Mesenchymal stem cell (in vitro differentiated cells and primary cell): Measurements from ENCODE around the gene TMEM179.

Experiments
- DNase-seq: peaks from one replicate; pipeline ENCODE4 v3.0.0-alpha.2; 2013
- H2AFZ ChIP-seq: one replicate; pipeline ENCODE4 v1.6.1; 2013; ENCODE audit warnings: low read depth, mild to moderate bottlenecking, control low read depth, inconsistent platforms, low read length, moderate library complexity
- H2AK5ac ChIP-seq: 2 replicates; pipeline ENCODE4 v1.6.1; 2013; ENCODE audit warnings: low read length, moderate library complexity, mild to moderate bottlenecking, inconsistent platforms; ENCODE audit not compliant: severe bottlenecking
- H2BK120ac ChIP-seq: one replicate; pipeline ENCODE4 v1.6.1; 2013; ENCODE audit warnings: low read depth, mild to moderate bottlenecking, inconsistent platforms, low read length, moderate library complexity
- H2BK12ac ChIP-seq, 2 experiments: one replicate each; pipeline ENCODE4 v1.6.1; 2013; ENCODE audit warnings: inconsistent platforms in 2 of 2, low read length in 2 of 2, mild to moderate bottlenecking in 2 of 2, moderate library complexity in 2 of 2, control low read depth in 1 of 2
- H2BK15ac ChIP-seq: one replicate; pipeline ENCODE4 v1.6.1; 2013; ENCODE audit warnings: mild to moderate bottlenecking, low read depth, inconsistent platforms; ENCODE audit not compliant: poor library complexity, severe bottlenecking
- H2BK5ac ChIP-seq: 2 replicates; pipeline ENCODE4 v1.6.1; 2013; ENCODE audit warnings: low read depth, mild to moderate bottlenecking, low read length, control low read depth, inconsistent platforms; ENCODE audit not compliant: poor library complexity, severe bottlenecking
- H3K14ac ChIP-seq, 2 experiments: one replicate each; pipeline ENCODE4 v1.6.1; 2013; ENCODE audit warnings: inconsistent platforms in 2 of 2, low read length in 2 of 2, control low read depth in 1 of 2, mild to moderate bottlenecking in 1 of 2, moderate library complexity in 1 of 2
- H3K18ac ChIP-seq, 2 experiments: one replicate each; pipeline ENCODE4 v1.6.1; 2013; ENCODE audit warnings: inconsistent platforms in 2 of 2, low read length in 2 of 2, control low read depth in 1 of 2, low read depth in 1 of 2, mild to moderate bottlenecking in 1 of 2
- H3K23ac ChIP-seq, 2 experiments: one replicate each; pipeline ENCODE4 v1.6.1; 2013; ENCODE audit warnings: inconsistent platforms in 2 of 2, low read length in 2 of 2, mild to moderate bottlenecking in 2 of 2, moderate library complexity in 2 of 2, control low read depth in 1 of 2
- H3K27ac ChIP-seq: 2 replicates; pipeline ENCODE4 v1.5.1; 2013; ENCODE audit warnings: mild to moderate bottlenecking, moderate library complexity, low read length, control low read depth, inconsistent platforms; ENCODE audit not compliant: poor library complexity, severe bottlenecking
- H3K27me3 ChIP-seq, 2 experiments: 2 replicates each; pipeline versions ENCODE4 v1.6.1 to v1.7.0; 2013; ENCODE audit warnings: low read length in 2 of 2, mild to moderate bottlenecking in 2 of 2, moderate library complexity in 2 of 2, control low read depth in 1 of 2, inconsistent platforms in 1 of 2; ENCODE audit not compliant: control insufficient read depth in 1 of 2, insufficient read depth in 1 of 2
- H3K36me3 ChIP-seq, 2 experiments: 2 replicates each; pipeline versions ENCODE4 v1.6.1 to v1.7.0; 2013; ENCODE audit warnings: low read length in 2 of 2, control low read depth in 1 of 2, inconsistent platforms in 1 of 2, low read depth in 1 of 2, mild to moderate bottlenecking in 1 of 2; ENCODE audit not compliant: insufficient read depth in 2 of 2, control insufficient read depth in 1 of 2
- H3K4ac ChIP-seq, 2 experiments: one replicate each; pipeline ENCODE4 v1.6.1; 2013; ENCODE audit warnings: inconsistent platforms in 2 of 2, low read length in 2 of 2, mild to moderate bottlenecking in 2 of 2, moderate library complexity in 2 of 2, control low read depth in 1 of 2, low read depth in 1 of 2
- H3K4me1 ChIP-seq: 2 replicates; pipeline ENCODE4 v1.6.1; 2013; ENCODE audit warnings: low read depth, low read length, control low read depth; ENCODE audit not compliant: control insufficient read depth, insufficient read depth
- H3K4me2 ChIP-seq: 2 replicates; pipeline ENCODE4 v1.6.1; 2013; ENCODE audit warnings: low read length, mild to moderate bottlenecking, inconsistent platforms; ENCODE audit not compliant: poor library complexity, severe bottlenecking
- H3K4me3 ChIP-seq, 2 experiments: 2 replicates each; pipeline versions ENCODE4 v1.5.1 to v1.7.0; 2013; ENCODE audit warnings: low read length in 2 of 2, mild to moderate bottlenecking in 2 of 2, control low read depth in 1 of 2, low read depth in 1 of 2; ENCODE audit not compliant: insufficient read depth in 1 of 2
- H3K79me1 ChIP-seq: replicated peaks from 2 replicates; pipeline ENCODE4 v1.6.1; 2013; ENCODE audit warnings: mild to moderate bottlenecking, control low read depth, low read length, inconsistent platforms; ENCODE audit not compliant: poor library complexity, severe bottlenecking
- H3K9ac ChIP-seq: 2 replicates; pipeline ENCODE4 v1.7.0; 2013; ENCODE audit warnings: mild to moderate bottlenecking, low read length, moderate library complexity
- H3K9me3 ChIP-seq: 2 replicates; pipeline ENCODE4 v1.7.0; 2013; ENCODE audit warnings: mild to moderate bottlenecking, low read length; ENCODE audit not compliant: control insufficient read depth
- H4K8ac ChIP-seq: one replicate; pipeline ENCODE4 v1.6.1; 2013; ENCODE audit warnings: inconsistent platforms, mild to moderate bottlenecking, low read length, moderate library complexity
- H4K91ac ChIP-seq: one replicate; pipeline ENCODE4 v1.6.1; 2013; ENCODE audit warnings: mild to moderate bottlenecking, low read length, inconsistent platforms
- WGBS: methylation state at CpG from one replicate; pipeline ENCODE4 v1.1.7; 2013; ENCODE audit warnings: mixed read lengths; 5-methylcytosine and 5-hydroxymethylcytosine counted together

Gene TMEM179

GRCh38 chr14:104553166-104554087 is 51.1 kb downstream of the TMEM179 start:
- Histone ChIP-seq H3K23ac (no peak overlapping the region), H3K14ac (no peak overlapping the region), H3K79me1 (no peaks in the 10 kb centered on the region), H3K4me3 (no peak overlapping the region), H2BK12ac (no peak overlapping the region), H3K36me3 (no peaks in the 10 kb centered on the region), H2BK15ac (no peak overlapping the region), H2AFZ (no peak overlapping the region), H2AK5ac (no peak overlapping the region), H4K91ac (no peak overlapping the region), H4K8ac (no peak overlapping the region), H3K9me3 (no peaks in the 10 kb centered on the region), H3K27ac (no peak overlapping the region), H3K18ac (no peak overlapping the region), H2BK120ac (no peak overlapping the region), H3K9ac (no peak overlapping the region), H3K4me1 (peaks cover 2% of the 10 kb centered on the region), H3K27me3 (peaks cover 44 to 53% of the 10 kb centered on the region in 2 experiments), H2BK5ac (no peak overlapping the region), H3K4ac (peak overlapping the region in 1 of 2 experiments; percentile 21), H3K4me2 (no peak overlapping the region)
- DNase-seq, result no peak
- WGBS, result 84% methylated on average over 30 of the region's 30 CpGs

- H3K36me3 ChIP-seq, result no peaks in the 10 kb centered on the region
- no peak overlapping the region for H3K4me3 ChIP-seq
- H3K27ac ChIP-seq, result no peak overlapping the region
- no peak overlapping the region for H3K14ac ChIP-seq
- H2BK120ac ChIP-seq, result no peak overlapping the region
- H2BK5ac ChIP-seq, result no peak overlapping the region
- H3K18ac ChIP-seq, result no peak overlapping the region
- H3K4ac ChIP-seq, result no peak overlapping the region
- no peak overlapping the region for H4K8ac ChIP-seq
- no peaks in the 10 kb centered on the region for H3K9me3 ChIP-seq
- no peak overlapping the region for H3K23ac ChIP-seq
- no peaks in the 10 kb centered on the region for H3K79me1 ChIP-seq
- DNase-seq, result no peak
- no peak overlapping the region for H4K91ac ChIP-seq
- no peak overlapping the region for H3K4me2 ChIP-seq
- no peak overlapping the region for H2BK15ac ChIP-seq
- H3K9ac ChIP-seq, result no peak overlapping the region
- WGBS, result 80% methylated on average over 7 of the region's 9 CpGs
- no peak overlapping the region for H2AK5ac ChIP-seq
- H2BK12ac ChIP-seq, result no peak overlapping the region
- H3K27me3 ChIP-seq, result peaks cover 38 to 50% of the 10 kb centered on the region in 2 experiments
- H2AFZ ChIP-seq, result no peak overlapping the region
- H3K4me1 ChIP-seq, result no peaks in the 10 kb centered on the region
These were observed 51.8 kb downstream of the TMEM179 start for GRCh38 chr14:104552738-104553125.

GRCh38 chr14:104551851-104552737 is 52.5 kb downstream of the TMEM179 start:
- Histone ChIP-seq H3K4me1 (no peaks in the 10 kb centered on the region), H3K79me1 (no peaks in the 10 kb centered on the region), H3K36me3 (no peaks in the 10 kb centered on the region), H4K91ac (no peak overlapping the region), H3K9me3 (no peaks in the 10 kb centered on the region), H3K27ac (no peak overlapping the region), H3K18ac (no peak overlapping the region), H3K4me3 (no peak overlapping the region), H2BK15ac (no peak overlapping the region), H2AFZ (no peak overlapping the region), H2BK5ac (no peak overlapping the region), H3K14ac (no peak overlapping the region), H3K27me3 (peaks cover 31 to 49% of the 10 kb centered on the region in 2 experiments), H4K8ac (no peak overlapping the region), H2BK12ac (no peak overlapping the region), H3K4ac (no peak overlapping the region), H3K9ac (no peak overlapping the region), H3K4me2 (no peak overlapping the region), H2BK120ac (no peak overlapping the region), H3K23ac (no peak overlapping the region), H2AK5ac (no peak overlapping the region)
- no peak for DNase-seq
- WGBS, result 84% methylated on average over 30 of the region's 33 CpGs
